Hepatocyte (in vitro differentiated cells): ENCODE data around the gene ITGB8. TPM values are rescaled to one million over a fixed set of nuclear protein-coding genes. Genes with fewer than 3 reads are reported as not detected.

ENCODE experiments used
- DNase-seq: peaks from one replicate; pipeline ENCODE4 v3.0.0-alpha.2; 2016; ENCODE audit warnings: low spot score
- H2AFZ ChIP-seq: fragments of 200-600 bp; sonication (generic); 2 replicates; pipeline ENCODE4 v1.6.0; 2016; ENCODE audit warnings: antibody characterized with exemption, mild to moderate bottlenecking
- H3K27ac ChIP-seq: fragments of 200-600 bp; sonication (generic); 2 replicates; pipeline ENCODE4 v1.5.1; 2016; ENCODE audit warnings: mild to moderate bottlenecking
- H3K27me3 ChIP-seq: fragments of 200-600 bp; sonication (generic); 2 replicates; pipeline ENCODE4 v1.6.1; 2016
- H3K36me3 ChIP-seq: fragments of 200-600 bp; sonication (generic); replicated peaks from 2 replicates; pipeline ENCODE4 v1.5.1; 2016; ENCODE audit warnings: low read depth; ENCODE audit not compliant: insufficient read depth
- H3K4me1 ChIP-seq: fragments of 200-600 bp; sonication (generic); 2 replicates; pipeline ENCODE4 v1.5.1; 2016; ENCODE audit warnings: mild to moderate bottlenecking, moderate library complexity; ENCODE audit not compliant: insufficient read depth
- H3K4me2 ChIP-seq: fragments of 200-600 bp; sonication (generic); 2 replicates; pipeline ENCODE4 v1.6.0; 2016
- H3K4me3 ChIP-seq: fragments of 200-600 bp; sonication (generic); 2 replicates; pipeline ENCODE4 v1.5.1; 2016; ENCODE audit warnings: mild to moderate bottlenecking
- H3K79me2 ChIP-seq: fragments of 200-600 bp; sonication (generic); 2 replicates; pipeline ENCODE4 v1.6.0; 2017; ENCODE audit warnings: mild to moderate bottlenecking
- H3K9me2 ChIP-seq: fragments of 200-600 bp; sonication (generic); replicated peaks from 2 replicates; pipeline ENCODE4 v1.6.0; 2017; ENCODE audit warnings: mild to moderate bottlenecking; ENCODE audit not compliant: insufficient read depth
- H3K9me3 ChIP-seq: fragments of 200-600 bp; sonication (generic); 2 replicates; pipeline ENCODE4 v1.5.1; 2016; ENCODE audit warnings: low read depth, mild to moderate bottlenecking
- H4K20me1 ChIP-seq: fragments of 200-600 bp; sonication (generic); 2 replicates; pipeline ENCODE4 v1.6.0; 2016; ENCODE audit warnings: mild to moderate bottlenecking; ENCODE audit not compliant: insufficient read depth, poor library complexity, severe bottlenecking
- CTCF ChIP-seq: fragments of 200-600 bp; sonication (generic); IDR thresholded peaks from 2 replicates; pipeline ENCODE4 v1.5.1; 2016; ENCODE audit warnings: antibody characterized with exemption, mild to moderate bottlenecking; ENCODE audit not compliant: poor library complexity
- EZH2 ChIP-seq: fragments of 200-600 bp; sonication (generic); IDR thresholded peaks from 2 replicates; pipeline ENCODE4 v1.6.1; 2016; ENCODE audit warnings: antibody characterized with exemption, mild to moderate bottlenecking, borderline replicate concordance
- EZH2phosphoT487 ChIP-seq: fragments of 200-600 bp; sonication (generic); IDR thresholded peaks from one replicate; pipeline ENCODE4 v1.6.1; 2018; ENCODE audit warnings: antibody characterized with exemption, mild to moderate bottlenecking, low read depth, moderate library complexity; ENCODE audit not compliant: unreplicated experiment, severe bottlenecking
- WGBS: methylation state at CpG from one replicate; pipeline ENCODE4 v1.1.6; 2016; ENCODE audit warnings: low lambda C conversion rate; ENCODE audit errors: missing lambda C conversion rate; 5-methylcytosine and 5-hydroxymethylcytosine counted together
- polyA plus RNA-seq: library from polyadenylated mRNA; unstranded; fragments of >200 nt; fragmentation: Nextera tagmentation; extraction: Ambion mirVana; gene quantifications from 2 replicates; pipeline ENCODE4 v1.2.1, GENCODE V29; 2016
- total RNA-seq: library from RNA; depleted of rRNA; stranded (reverse); fragments of >200 nt; gene quantifications from 2 replicates; pipeline ENCODE4 v1.2.3, GENCODE V29; 2014

Gene ITGB8
- total and polyA plus RNA-seq, 2 experiments from 2014 or later = 7.2 to 37.0 TPM

- Histone ChIP-seq H3K9me3 (no peaks in the 10 kb centered on the region), H3K4me3 (no peak overlapping the region), H3K4me2 (no peak overlapping the region), H3K9me2 (no peaks in the 10 kb centered on the region), H2AFZ (no peak overlapping the region), H3K4me1 (peaks cover 23% of the 10 kb centered on the region), H4K20me1 (no peaks in the 10 kb centered on the region), H3K36me3 (no peaks in the 10 kb centered on the region), H3K27me3 (no peaks in the 10 kb centered on the region), H3K79me2 (peaks cover 12% of the 10 kb centered on the region), H3K27ac (no peak overlapping the region)
- no peak for DNase-seq
- TF ChIP-seq CTCF (no peak), EZH2phosphoT487 (no peak), EZH2 (no peak)
- 83% methylated on average over 9 of the region's 9 CpGs for WGBS
These were observed 24.2 kb downstream of the ITGB8 start for GRCh38 chr7:20354610-20355528.

GRCh38 chr7:20358106-20358505 is 27.4 kb downstream of the ITGB8 start:
- no peaks in the 10 kb centered on the region for H3K9me2 ChIP-seq
- H3K79me2 ChIP-seq = peaks cover 14% of the 10 kb centered on the region
- no peak overlapping the region for H2AFZ ChIP-seq
- 100% methylated on average over 3 of the region's 3 CpGs for WGBS
- no peak overlapping the region for H3K27ac ChIP-seq
- no peaks in the 10 kb centered on the region for H4K20me1 ChIP-seq
- no peak for DNase-seq
- H3K4me1 ChIP-seq = no peaks in the 10 kb centered on the region
- H3K9me3 ChIP-seq = no peaks in the 10 kb centered on the region
- H3K4me2 ChIP-seq = no peak overlapping the region
- no peak overlapping the region for H3K4me3 ChIP-seq
- no peaks in the 10 kb centered on the region for H3K36me3 ChIP-seq
- H3K27me3 ChIP-seq = no peaks in the 10 kb centered on the region
- TF ChIP-seq EZH2 (no peak), EZH2phosphoT487 (no peak), CTCF (no peak)

DNA sequence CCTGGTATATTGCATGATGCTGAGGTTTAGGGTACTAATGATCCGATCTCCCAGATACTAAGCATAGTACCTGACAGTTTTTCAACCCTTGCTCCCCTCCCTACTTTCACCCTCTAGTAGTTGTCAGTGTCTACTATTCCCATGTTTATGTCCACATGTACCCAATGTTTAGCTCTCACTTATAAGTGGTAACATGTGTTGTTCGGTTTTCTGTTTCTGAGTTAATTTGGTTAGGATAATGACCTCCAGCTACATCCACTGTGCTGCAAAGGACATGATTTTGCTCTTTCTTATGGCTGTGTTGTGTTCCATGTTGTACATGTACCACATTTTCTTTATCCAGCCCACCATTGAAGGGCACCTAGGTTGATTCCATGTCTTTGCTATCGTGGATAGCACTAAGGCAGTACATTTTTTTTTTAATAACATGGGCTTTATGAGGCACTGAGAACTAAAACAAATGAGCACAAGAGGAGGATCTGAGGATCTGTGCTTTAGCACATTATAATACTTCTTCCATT is 28.1 kb downstream of the ITGB8 start:
- Histone ChIP-seq H3K4me1 (no peaks in the 10 kb centered on the region), H3K9me3 (no peaks in the 10 kb centered on the region), H3K27ac (no peak overlapping the region), H3K79me2 (peaks cover 13% of the 10 kb centered on the region), H3K4me2 (no peak overlapping the region), H3K36me3 (no peaks in the 10 kb centered on the region), H3K9me2 (no peaks in the 10 kb centered on the region), H4K20me1 (no peaks in the 10 kb centered on the region), H3K4me3 (no peak overlapping the region), H3K27me3 (no peaks in the 10 kb centered on the region), H2AFZ (no peak overlapping the region)
- TF ChIP-seq EZH2 = no peak
- TF ChIP-seq CTCF = no peak
- TF ChIP-seq EZH2phosphoT487 = no peak
- WGBS = 91% methylated on average over 3 of the region's 3 CpGs
- DNase-seq = no peak
